Measurements from ENCODE around the gene TMEM9.

Gene TMEM9

DNA sequence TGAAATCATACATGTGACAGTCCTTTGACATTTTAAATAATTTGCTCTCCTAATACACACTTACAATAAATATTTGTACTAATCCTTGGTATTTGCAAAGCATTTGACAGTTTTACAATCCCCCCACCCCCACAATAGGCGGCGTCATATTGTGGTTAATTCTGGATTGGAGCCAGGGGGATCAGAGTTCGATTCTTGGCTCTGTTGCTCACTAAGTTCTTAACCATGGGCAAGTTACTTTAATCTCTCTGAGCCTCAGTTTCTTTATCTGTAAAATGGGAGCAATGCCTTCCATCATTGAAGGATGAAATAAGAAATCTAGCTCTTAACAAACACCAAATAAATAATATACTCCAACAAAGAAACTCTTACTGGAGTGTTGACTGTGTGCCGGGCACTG lies 65.9 kb downstream of the TMEM9 start:
- Histone ChIP-seq H3K27me3 (replicated peaks; ENCODE audit: control insufficient read depth, insufficient read depth, low read length) (no peaks in the 10 kb centered on the region; the same call in 1 of the 2 replicates), H3K36me3 (ENCODE audit: control insufficient read depth, insufficient read depth, low read length) (no peaks in the 10 kb centered on the region), H3K4me3 (replicated peaks; ENCODE audit: low read depth, low read length) (no peak overlapping the region)
- TF ChIP-seq, protein P1, sequence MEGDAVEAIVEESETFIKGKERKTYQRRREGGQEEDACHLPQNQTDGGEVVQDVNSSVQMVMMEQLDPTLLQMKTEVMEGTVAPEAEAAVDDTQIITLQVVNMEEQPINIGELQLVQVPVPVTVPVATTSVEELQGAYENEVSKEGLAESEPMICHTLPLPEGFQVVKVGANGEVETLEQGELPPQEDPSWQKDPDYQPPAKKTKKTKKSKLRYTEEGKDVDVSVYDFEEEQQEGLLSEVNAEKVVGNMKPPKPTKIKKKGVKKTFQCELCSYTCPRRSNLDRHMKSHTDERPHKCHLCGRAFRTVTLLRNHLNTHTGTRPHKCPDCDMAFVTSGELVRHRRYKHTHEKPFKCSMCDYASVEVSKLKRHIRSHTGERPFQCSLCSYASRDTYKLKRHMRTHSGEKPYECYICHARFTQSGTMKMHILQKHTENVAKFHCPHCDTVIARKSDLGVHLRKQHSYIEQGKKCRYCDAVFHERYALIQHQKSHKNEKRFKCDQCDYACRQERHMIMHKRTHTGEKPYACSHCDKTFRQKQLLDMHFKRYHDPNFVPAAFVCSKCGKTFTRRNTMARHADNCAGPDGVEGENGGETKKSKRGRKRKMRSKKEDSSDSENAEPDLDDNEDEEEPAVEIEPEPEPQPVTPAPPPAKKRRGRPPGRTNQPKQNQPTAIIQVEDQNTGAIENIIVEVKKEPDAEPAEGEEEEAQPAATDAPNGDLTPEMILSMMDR (IDR thresholded peaks at IDR 0.05; ENCODE audit: insufficient read depth, low read length, poor library complexity, severe bottlenecking): no peak
- DNase-seq (ENCODE audit: extremely low read depth, insufficient read length): no peak

DNA sequence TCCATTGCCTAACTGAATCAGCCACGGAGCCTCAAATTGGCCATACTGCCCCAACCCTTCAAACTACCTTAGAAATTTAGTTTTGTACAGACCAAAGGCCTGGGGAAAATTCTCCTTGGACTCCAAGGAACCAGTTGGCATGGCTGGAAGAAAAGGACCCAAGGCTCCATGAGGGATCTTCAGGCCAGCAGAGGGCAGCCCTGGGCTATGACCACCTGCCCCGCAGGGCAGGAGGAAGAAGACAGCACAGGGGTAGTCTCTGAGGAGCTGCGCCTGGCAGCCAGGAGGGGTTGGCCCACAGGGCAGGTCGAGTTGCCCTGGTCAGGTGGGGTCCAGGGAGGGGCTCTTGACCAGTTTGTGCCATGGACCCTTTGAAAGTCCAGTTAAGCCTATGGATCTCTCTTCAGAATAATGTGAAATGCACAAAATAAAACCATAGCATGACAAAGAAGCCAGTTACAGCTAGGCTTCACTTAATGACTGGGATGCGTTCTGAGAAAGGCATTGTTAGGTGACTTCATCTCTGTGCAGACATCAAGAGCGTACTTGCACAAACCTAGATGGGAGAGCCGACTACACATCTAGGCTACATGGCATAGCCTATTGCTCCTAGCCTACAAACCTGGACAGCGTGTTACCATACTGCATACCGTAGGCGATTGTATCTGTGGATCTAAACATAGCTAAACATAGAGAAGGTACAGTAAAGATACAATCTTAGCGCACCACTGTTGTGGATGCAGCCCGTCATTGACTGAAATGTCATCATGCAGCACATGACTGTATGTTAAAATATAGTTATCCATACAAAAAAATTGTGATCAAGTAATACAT lies 68.2 kb downstream of the TMEM9 start:
- DNase-seq (ENCODE audit: extremely low read depth, insufficient read length): no peak
- no peaks in the 10 kb centered on the region for H3K36me3 ChIP-seq (ENCODE audit: control insufficient read depth, insufficient read depth, low read length)
- no peaks in the 10 kb centered on the region; the same call in 1 of the 2 replicates for H3K27me3 ChIP-seq (replicated peaks; ENCODE audit: control insufficient read depth, insufficient read depth, low read length)
- H3K4me3 ChIP-seq (replicated peaks; ENCODE audit: low read depth, low read length): no peak overlapping the region
- TF ChIP-seq, protein P1 (IDR thresholded peaks at IDR 0.05; ENCODE audit: insufficient read depth, low read length, poor library complexity, severe bottlenecking): peak; percentile 70

Data from GM06990 (cell line).